Myocyte (in vitro differentiated cells): ENCODE data around the gene PRELID1. TPM values are rescaled to one million over a fixed set of nuclear protein-coding genes. Genes with fewer than 3 reads are reported as not detected.

Experiments used
- DNase-seq: peaks from one replicate; pipeline ENCODE4 v3.0.0-alpha.2; 2012; ENCODE audit warnings: low read depth
- total RNA-seq: library from RNA; depleted of rRNA; stranded (reverse); fragments of >200 nt; gene quantifications from 2 replicates; pipeline ENCODE4 v1.2.3, GENCODE V29; 2014

The PRELID1 gene
- total RNA-seq, 1 donor from 2014 or later = 161 TPM

DNA sequence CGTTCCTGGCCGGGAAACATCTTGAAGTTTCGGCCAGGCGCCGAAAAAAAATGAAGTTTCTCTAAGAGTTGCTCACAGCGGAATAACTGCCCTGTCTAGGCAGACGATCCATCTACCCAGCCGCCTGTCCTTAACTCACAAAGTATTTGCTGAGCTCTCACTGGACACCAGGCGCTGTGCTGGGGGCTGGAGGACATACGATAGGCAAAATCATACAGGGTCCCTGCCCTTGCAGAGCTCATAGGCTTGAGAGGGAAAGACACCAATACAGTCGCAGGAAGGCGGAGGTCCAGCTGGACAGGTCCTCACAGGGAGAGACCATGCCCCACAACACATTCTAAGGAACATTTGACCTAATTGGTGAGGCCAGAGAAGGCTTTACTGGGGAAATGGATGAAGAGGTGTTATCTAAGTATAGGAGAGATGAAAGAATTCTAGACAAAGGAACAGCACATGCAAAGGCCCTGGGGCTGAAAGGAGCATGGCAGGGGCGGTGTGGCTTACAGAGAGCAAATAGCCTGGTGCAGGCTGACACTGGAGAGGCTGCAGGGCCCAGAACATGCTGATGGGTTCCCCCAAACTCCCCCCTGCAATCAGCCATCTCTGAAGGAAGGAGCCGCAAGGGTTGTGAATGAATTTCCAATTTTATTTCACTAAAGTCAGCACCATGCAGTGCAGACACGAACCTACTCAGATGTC is 10.1 kb downstream of the PRELID1 start:
- DNase-seq = no peak

GRCh38 chr5:177314376-177315342 is 11.1 kb downstream of the PRELID1 start:
- no peak for DNase-seq

GRCh38 chr5:177315411-177315810 is 11.8 kb downstream of the PRELID1 start:
- no peak for DNase-seq

DNA sequence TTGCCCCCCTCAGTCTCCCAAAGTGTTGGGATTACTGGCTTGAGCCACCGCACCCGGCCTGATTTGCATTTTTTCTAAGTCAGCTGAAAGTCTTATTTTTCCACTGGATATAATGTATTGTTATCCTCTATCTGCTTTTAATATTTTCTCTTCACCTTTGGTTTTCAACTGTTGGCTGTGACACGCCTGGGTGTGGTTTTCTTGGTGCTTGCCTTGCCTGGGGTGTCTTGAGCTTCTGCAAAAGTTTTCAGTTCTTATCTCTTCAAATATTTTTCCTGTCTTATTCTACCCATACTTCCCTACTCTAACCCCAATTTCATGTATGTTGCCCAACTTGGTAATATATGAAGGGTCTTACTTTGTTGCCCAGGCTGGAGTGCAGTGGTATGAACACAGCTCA is 12.4 kb downstream of the PRELID1 start:
- DNase-seq = no peak

DNA sequence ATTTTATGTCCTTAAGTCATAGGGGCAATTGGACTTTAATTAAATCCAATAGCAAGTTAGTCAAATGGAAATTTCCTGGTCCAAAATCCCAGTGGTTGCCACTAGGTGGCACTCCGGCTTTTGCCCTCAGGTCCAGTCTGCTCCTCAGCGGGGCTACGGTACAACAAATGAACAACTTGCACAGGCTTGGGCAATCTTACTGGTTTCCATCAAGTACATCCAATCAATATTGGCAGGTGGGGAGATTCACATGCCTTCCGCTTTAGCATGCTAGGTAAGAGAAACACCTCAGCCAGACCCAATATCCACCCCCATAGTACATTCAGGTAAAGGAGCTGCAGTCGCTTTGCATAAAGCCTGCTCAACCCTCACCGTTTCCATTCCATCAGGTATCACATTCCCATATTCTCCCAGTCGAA is 14.4 kb downstream of the PRELID1 start:
- peak; percentile 80 for DNase-seq

DNA sequence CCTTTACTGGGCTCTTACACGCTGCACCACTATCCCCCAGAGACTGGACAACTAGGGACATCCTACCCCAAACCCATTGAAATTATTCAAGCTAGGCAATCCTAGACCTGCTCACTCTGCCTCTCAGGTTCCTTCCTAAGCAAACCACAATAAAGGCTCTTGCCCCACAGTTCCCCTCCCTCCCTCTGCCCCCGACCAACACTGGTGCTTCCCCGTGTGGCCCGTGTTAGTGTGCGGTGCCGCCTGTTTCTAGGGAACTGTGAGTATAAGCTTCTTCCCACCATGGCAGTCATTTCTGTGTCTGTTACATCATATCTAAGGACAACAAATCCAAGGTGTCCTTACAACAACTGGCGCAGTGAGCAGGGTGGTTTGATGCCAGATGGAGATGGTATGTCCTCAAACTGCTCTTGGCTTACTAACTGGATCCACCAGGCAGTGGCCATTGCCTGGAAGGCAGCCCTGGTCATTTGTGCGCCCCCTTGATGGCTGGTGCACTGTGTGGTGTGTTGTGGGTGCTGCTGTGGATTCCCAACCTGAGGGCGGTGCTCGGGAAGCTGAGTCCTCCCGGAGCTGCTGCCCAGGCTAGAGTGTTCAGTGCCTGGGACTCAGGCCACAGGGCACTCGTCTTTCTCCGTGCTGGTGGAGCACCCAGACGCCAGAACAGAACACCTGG is 16.5 kb downstream of the PRELID1 start:
- DNase-seq = no peak

GRCh38 chr5:177320879-177321278 is 17.3 kb downstream of the PRELID1 start:
- no peak for DNase-seq

GRCh38 chr5:177325868-177326381 is 22.3 kb downstream of the PRELID1 start:
- DNase-seq = no peak

GRCh38 chr5:177327539-177328522 is 24.2 kb downstream of the PRELID1 start:
- peak; percentile 74 for DNase-seq

DNA sequence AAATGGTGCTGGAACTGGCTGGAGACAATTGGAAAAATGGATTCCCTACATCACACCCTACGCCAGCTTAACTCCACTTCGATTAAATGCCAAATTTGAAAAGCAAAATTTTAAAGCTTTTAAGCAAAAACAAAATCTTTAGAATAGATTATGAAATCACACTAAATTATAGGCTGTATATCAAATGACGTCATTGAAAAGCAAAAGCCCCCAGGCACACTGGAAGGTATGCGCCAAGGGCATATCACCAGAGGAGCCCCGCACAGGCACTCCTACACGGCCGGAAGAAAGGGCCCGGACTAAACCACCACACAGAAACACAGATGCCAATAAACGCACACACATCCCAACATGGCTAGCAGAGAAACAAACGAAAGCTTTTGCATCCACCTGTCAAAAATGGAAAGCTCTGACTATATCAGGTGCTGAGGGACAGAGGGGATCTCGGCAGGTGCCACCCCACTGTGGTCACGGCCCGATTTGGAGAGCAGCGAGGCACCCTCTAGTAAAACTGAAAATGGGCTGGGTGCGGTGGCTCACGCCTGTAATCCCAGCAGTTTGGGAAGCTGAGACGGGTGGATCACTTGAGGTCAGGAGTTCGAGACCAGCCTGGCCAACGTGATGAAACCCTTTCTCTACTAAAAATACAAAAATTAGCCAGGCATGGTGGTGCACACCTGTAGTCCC is 25.1 kb downstream of the PRELID1 start:
- DNase-seq = no peak

DNA sequence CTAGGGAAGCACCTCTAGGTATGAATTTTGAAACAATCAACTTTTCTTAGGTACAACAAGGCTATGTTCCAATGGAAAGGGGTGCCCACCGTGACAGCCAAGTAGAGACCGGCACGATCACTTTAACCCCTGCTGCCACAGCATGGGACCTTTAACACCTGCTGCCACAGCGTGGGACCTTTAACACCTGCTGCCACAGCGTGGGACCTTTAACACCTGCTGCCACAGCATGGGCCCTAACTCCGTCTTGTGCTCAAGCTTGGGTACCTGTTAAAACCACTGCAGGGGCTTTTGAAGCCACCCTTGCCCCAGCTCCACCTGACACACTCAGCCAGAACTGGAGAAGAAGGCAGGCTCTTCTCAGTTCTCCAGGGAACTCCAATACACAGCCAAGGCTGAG is 26.3 kb downstream of the PRELID1 start:
- DNase-seq = no peak

DNA sequence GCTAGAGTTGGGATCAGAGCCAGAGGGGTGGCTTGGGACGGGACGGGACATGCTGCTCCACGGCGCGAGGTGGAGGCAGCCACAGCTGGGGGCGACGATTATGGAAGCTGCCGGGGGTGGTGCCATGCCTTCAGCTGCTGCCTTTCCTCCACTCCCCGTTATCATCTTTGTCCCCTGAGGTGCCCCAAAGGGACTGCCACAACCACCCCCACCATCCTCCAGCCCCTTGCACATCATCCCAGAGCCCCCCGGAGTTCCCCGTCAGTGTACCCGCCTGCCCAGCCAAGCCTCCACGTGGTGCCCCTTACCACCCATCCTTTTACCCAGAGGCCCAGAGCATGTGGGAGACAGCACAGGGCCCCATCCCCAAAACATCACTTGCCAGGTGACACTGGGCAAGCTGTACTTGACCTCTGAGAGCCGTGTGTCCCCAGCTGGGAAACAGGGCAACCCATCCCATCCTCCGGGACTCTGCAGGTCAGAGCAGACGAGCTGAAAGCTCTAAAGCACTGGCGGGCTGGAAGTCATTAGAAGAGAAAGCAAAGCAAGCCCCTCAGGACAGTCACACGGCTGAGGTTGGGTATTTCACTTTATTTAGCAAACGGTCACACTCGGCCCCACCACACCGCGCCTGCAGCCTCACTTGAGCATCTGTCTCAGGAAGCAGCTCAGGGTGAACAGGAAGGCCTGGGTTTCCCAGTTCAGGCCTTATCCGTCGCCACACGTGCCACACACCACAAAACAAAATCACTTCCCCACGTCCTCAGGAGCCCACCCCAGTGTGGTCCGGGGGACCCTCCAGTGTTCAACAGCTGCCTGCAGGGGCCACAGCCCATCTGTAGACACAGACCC is 27.6 kb downstream of the PRELID1 start:
- DNase-seq = no peak

DNA sequence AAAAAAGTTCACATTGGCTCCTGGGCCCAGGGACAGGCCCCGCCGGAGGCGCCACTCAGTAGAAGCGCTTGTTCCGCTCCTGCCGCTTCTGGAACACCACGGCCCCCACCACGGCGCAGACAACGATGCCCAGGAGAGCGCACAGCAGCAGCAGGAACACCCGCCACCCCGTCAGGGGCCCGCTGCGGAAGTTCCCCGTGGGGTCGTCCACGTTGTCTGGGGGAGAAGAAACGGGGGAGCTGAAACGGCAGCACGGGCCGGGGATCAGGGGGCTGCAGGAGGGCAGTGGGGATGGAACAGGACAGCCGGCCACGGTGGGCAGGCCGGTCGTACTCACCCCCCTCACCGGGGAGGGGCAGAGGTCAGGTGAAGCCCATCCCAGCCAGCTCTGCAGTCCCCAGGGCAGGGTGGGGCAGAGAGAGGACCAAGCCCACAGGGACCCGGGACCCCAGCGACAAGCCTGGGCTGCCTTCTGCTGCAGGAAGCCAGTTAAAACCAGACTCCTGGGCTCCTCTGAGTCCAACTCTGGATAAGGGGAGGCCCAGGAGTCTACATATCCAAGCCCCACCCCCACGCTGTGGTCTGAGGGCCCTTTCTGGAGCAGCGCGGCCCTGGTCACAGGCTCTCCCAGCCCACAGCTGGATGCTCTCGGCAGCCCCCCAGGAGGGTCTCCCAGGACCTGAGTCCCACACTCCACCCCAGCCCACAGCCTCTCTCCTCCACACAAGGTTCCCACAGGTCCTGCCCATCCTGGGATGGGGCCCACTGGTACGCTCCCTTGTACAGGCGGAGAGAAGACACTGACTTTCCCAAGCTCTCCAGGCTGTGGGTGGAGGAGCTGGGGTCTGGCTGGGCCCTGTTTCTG is 28.7 kb downstream of the PRELID1 start:
- DNase-seq = no peak

DNA sequence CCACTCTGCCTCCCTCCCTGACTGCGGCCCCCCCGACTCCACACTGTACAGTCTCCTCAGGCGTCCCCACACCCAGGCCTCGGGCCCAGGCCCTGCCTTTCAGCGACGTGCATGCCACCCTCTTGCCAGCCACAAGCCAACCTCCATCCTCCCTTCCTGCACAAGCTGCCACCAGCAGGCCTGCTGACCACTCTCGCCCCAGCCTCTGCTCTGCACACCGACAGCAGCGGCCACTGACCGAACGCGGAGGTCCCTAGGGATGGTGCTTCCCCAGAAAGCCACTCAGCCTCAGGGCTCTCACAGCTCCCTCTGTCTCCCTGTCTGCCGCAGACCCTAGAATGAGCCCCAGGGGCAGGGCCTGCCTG is 29.3 kb downstream of the PRELID1 start:
- DNase-seq = no peak

DNA sequence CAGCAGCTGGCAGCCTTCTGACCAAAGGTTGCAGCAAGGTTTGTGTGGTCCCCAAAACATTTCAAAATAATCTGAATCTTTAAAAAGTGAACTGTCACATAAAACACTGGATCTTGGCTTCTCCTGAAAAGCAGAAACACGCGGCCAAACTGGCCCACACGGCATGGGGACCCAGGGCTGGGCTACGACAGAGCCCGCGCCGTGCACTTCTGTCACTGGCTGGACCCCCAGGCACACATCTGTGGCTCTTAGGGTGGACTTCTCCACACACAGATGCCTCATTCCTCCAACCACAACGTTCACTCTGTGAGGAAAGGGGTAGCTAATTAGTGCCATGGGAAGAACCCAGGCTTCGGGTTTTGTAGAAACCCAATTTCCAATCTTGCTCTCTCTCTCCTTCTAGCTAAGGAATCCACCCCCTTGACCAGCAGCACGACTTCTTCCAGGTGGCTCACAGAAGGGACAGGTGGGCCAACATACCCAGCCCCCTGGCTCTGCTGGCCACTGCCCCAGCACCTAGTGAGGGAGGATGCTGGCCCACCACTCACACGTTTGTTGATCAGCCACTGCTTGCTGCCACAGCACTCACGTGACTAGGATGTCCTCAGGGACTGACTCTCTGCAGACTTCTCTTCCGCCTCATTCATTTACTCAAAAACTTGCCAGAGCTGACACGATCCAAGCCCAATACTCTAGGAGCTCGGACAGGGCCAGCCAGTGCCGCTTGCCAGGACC is 30.0 kb downstream of the PRELID1 start:
- DNase-seq = no peak

DNA sequence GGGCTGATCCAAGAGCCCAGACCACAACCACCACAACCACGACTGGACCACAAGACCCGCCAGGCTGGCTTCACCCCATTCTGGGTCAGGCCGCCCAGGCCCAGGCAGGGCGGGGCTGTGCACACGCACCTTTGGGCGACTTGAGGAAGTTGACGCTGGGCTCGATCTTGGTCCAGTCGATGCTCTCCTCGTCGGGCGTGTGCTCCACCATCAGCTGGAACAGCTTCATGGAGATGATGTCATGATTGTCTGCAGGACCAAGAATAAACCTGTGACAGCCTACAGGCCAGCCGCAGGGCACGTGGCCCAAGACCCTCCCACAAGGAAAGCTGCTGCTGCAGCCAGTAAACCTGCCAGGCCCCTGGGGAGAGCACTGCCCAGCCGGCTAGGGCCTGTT is 30.6 kb downstream of the PRELID1 start:
- peak; percentile 51 for DNase-seq
